Activated B cell treated with CpG ODN at 0.5 μM for 24 hours (primary cell): Measurements from ENCODE around the gene IL16. TPM values are rescaled to one million over a fixed set of nuclear protein-coding genes. Genes with fewer than 3 reads are reported as not detected.

Experiments used
- ATAC-seq: fragments of 200-7000 bp; cut with Tn5 transposase; one replicate; pipeline ENCODE4 v1.10.0; 2021; ENCODE audit warnings: low read depth, mild to moderate bottlenecking, moderate library complexity
- CTCF ChIA-PET: fragments of 350-600 bp; sonication (Branson Sonifier 250); formaldehyde crosslinking; loops from one replicate; lab custom pipeline; 2021; ENCODE audit warnings: antibody characterized with exemption; lab: Charles Lee
- POLR2A ChIA-PET: fragments of 350-600 bp; sonication (Branson Sonifier 250); formaldehyde crosslinking; loops from one replicate; lab custom pipeline; 2021; ENCODE audit warnings: antibody characterized with exemption; lab: Charles Lee
- DNase-seq: peaks from one replicate; pipeline ENCODE4 v3.0.0; 2022
- H3K27ac Mint-ChIP-seq: one replicate; pipeline ENCODE4 v1.8.0; 2020; ENCODE audit warnings: mixed read lengths
- H3K27me3 Mint-ChIP-seq: one replicate; pipeline ENCODE4 v1.8.0; 2021; ENCODE audit warnings: mixed read lengths
- H3K36me3 Mint-ChIP-seq: one replicate; pipeline ENCODE4 v1.8.0; 2021; ENCODE audit warnings: low read depth, mixed read lengths
- H3K4me1 Mint-ChIP-seq: one replicate; pipeline ENCODE4 v1.8.0; 2021; ENCODE audit warnings: mixed read lengths
- H3K4me3 Mint-ChIP-seq: one replicate; pipeline ENCODE4 v1.8.0; 2020; ENCODE audit warnings: mild to moderate bottlenecking, mixed read lengths
- H3K9me3 Mint-ChIP-seq: one replicate; pipeline ENCODE4 v1.8.0; 2020; ENCODE audit warnings: mixed read lengths
- intact Hi-C: fragments of 100-400 bp; cut with micrococcal nuclease; formaldehyde crosslinking; loops from one replicate; pipeline ENCODE4 v1.15.1; 2024
- total RNA-seq: library from RNA; stranded (reverse); gene quantifications from 2 replicates; pipeline ENCODE4 v1.2.3, GENCODE V29; 2022
- TF ChIP-seq, protein P1 (sequence below): fragments of 200-600 bp; IDR thresholded peaks from one replicate; pipeline ENCODE4 v1.8.0; 2022; ENCODE audit warnings: antibody characterized with exemption, mild to moderate bottlenecking

IL16 gene
- total RNA-seq, 1 donor from 2014 or later: 206 TPM

DNA sequence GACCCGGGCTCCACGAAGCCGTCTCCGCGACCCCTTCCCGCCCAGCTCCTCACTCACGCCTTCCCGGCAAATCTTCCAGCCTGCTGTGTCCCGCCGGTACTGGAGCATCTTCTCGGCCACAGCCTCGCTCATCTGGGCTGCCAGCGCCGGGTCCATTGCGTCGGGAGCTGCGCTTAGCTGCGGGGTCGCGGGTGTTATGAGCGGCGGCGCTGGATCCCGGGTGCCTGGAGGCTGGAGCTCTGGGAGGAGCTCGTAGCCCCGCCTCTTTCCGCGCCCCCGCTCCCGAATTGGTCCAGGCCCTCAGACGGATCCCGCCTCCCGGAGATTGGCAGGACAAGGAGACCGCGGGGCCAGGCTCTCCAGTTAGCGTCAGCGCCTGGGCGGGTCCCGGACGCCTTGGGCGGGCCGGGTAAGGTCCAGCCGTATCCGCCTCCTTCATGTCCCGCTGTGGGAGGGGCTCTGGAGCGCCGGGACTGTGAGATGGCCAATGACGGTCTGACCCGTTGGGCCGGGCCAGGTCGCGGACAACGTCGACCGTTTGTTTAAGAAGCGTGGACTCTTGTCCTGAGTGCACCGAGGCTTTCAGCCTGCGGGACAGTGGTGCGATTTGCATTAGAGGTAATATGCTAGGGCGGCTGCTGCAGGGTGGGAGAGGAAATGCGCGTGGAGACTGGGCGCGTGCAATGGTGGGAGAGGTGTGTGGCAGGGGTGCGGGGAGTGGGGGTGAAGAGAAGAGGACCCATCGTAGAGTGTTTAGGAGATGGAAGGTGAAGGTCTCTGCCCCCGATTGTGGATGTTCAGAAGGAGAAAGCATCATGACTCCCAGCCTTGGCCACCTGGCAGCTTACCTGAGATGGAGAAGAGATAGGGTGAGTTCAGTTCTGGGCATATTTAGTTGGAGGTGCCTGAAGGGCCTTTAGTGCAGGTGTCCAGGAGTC is 127.5 kb downstream of the IL16 start, which contains the start of gene STARD5:
Gene STARD5, minus strand, starts transcription at position 198 of the 938 bp plus-strand sequence. Its CDS starts 42 bp downstream, at position 156.
- Mint-ChIP-seq H3K36me3 (peaks cover 19% of the 10 kb centered on the region), H3K27me3 (no peaks in the 10 kb centered on the region), H3K27ac (peak within 1 kb of the TSS; percentile 80), H3K4me3 (peak within 1 kb of the TSS; percentile 97), H3K4me1 (peaks cover 35% of the 10 kb centered on the region), H3K9me3 (no peaks in the 10 kb centered on the region)
- ChIA-PET POLR2A (interaction anchor here (0.6 to 5.1 kb wide), 15 partner anchors 9 to 1216 kb away, joined by 3 to 73 read pairs (median 5); partner anchors contain the start of genes EFL1, RPS17 and SAXO2), CTCF (interaction anchor here (0.7 to 3.8 kb wide), 7 partner anchors 9 to 58 kb away, joined by 3 to 16 read pairs (median 4); no protein-coding TSS in a partner anchor)
- ATAC-seq (peak; percentile 99), DNase-seq (peak; percentile 89)
- intact Hi-C loops: loop anchor here (1.0 kb wide), 4 partner anchors 12 to 38 kb away; no protein-coding TSS in a partner anchor
- TF ChIP-seq, protein P1, sequence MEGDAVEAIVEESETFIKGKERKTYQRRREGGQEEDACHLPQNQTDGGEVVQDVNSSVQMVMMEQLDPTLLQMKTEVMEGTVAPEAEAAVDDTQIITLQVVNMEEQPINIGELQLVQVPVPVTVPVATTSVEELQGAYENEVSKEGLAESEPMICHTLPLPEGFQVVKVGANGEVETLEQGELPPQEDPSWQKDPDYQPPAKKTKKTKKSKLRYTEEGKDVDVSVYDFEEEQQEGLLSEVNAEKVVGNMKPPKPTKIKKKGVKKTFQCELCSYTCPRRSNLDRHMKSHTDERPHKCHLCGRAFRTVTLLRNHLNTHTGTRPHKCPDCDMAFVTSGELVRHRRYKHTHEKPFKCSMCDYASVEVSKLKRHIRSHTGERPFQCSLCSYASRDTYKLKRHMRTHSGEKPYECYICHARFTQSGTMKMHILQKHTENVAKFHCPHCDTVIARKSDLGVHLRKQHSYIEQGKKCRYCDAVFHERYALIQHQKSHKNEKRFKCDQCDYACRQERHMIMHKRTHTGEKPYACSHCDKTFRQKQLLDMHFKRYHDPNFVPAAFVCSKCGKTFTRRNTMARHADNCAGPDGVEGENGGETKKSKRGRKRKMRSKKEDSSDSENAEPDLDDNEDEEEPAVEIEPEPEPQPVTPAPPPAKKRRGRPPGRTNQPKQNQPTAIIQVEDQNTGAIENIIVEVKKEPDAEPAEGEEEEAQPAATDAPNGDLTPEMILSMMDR: no peak

DNA sequence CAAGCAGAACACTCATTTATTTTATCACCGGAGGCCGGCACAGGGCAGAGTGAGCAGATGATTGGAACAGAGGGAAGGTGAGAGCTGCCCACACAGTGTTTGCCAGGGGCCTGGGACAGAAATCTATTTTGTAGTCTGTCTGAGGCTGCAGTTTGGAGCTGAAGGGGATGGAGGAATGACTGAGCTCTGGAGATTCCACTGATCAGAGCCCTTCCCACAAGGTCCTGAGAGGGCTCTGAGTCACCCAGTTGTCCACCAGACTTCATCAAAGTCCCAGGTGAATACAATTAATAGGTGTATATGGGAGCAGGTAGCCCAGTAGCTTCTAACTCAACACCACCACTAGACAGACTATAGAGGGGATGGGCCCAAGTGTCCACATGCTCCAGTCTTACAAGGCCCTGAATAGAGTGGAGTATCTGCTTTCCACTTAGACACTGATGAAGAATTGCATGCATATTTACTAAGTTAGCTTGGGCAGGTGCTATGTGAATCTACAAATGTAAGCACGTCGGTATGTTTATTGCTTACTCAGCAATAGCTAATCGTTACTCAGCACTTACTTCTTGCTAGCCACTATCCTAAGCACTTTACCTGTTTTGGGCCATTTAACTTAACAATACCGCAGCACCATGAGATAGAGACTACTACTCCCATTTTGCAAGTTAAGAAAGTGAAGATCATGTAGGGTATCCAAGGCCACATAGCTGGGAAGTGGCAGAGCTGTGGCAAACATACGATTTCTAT is 130.0 kb downstream of the IL16 start:
- CTCF ChIA-PET: interaction anchor here (1.4 to 3.8 kb wide), 2 partner anchors 51 to 60 kb away, joined by 6 to 16 read pairs; no protein-coding TSS in a partner anchor
- H3K9me3 Mint-ChIP-seq: no peaks in the 10 kb centered on the region

GRCh38 chr15:81327516-81327915 is 130.8 kb downstream of the IL16 start:
- Mint-ChIP-seq H3K4me1 (peaks cover 31% of the 10 kb centered on the region), H3K27ac (no peak overlapping the region)
- POLR2A ChIA-PET: interaction anchor here (0.8 to 1.4 kb wide), 5 partner anchors 23 to 35 kb away, joined by 3 to 4 read pairs (median 4); no protein-coding TSS in a partner anchor

More for the DNA sequence above, 130.0 kb downstream of the IL16 start:
- DNase-seq (no peak), ATAC-seq (no peak)
- Mint-ChIP-seq H3K27me3 (no peaks in the 10 kb centered on the region), H3K36me3 (peaks cover 8% of the 10 kb centered on the region), H3K4me3 (no peak overlapping the region), H3K4me1 (peaks cover 36% of the 10 kb centered on the region), H3K27ac (no peak overlapping the region)
- TF ChIP-seq, protein P1: no peak
- POLR2A ChIA-PET: interaction anchor here (1.2 to 1.4 kb wide), 3 partner anchors 11 to 34 kb away, joined by 3 to 5 read pairs (median 4); no protein-coding TSS in a partner anchor
- intact Hi-C loops: no loop called here

GRCh38 chr15:81329446-81329845 is 132.8 kb downstream of the IL16 start:
- Mint-ChIP-seq H3K9me3 (no peaks in the 10 kb centered on the region), H3K4me1 (peaks cover 24% of the 10 kb centered on the region)
- DNase-seq: no peak

More at GRCh38 chr15:81327516-81327915, 130.8 kb downstream of the IL16 start:
- ATAC-seq (no peak), DNase-seq (no peak)
- TF ChIP-seq, protein P1: no peak
- Mint-ChIP-seq H3K27me3 (no peaks in the 10 kb centered on the region), H3K36me3 (peaks cover 7% of the 10 kb centered on the region), H3K9me3 (no peaks in the 10 kb centered on the region), H3K4me3 (no peak overlapping the region)
- intact Hi-C loops: no loop called here
- CTCF ChIA-PET: interaction anchor here (0.8 to 3.8 kb wide), 5 partner anchors 16 to 220 kb away, joined by 3 to 16 read pairs (median 4); no protein-coding TSS in a partner anchor

More at GRCh38 chr15:81329446-81329845, 132.8 kb downstream of the IL16 start:
- ChIA-PET POLR2A (interaction anchor here (0.8 kb wide), 1 partner anchor 36 kb away, joined by 4 read pairs; no protein-coding TSS in a partner anchor), CTCF (interaction anchor here (0.8 kb wide), 1 partner anchor 33 kb away, joined by 3 read pairs; no protein-coding TSS in a partner anchor)
- intact Hi-C loops: no loop called here
- Mint-ChIP-seq H3K27me3 (no peaks in the 10 kb centered on the region), H3K4me3 (no peak overlapping the region), H3K27ac (no peak overlapping the region), H3K36me3 (peaks cover 1% of the 10 kb centered on the region)
- TF ChIP-seq, protein P1: no peak
- no peak for ATAC-seq
